ENCODE results near the gene TRAPPC3. TPM values are rescaled to one million over a fixed set of nuclear protein-coding genes. Genes with fewer than 3 reads are reported as not detected.
A peak's percentile ranks its signal among the peaks of the same experiment; 100 is the strongest.

TRAPPC3 gene
- total RNA-seq, 2 donors from 2014 or later, result 45.7 to 71.5 TPM

DNA sequence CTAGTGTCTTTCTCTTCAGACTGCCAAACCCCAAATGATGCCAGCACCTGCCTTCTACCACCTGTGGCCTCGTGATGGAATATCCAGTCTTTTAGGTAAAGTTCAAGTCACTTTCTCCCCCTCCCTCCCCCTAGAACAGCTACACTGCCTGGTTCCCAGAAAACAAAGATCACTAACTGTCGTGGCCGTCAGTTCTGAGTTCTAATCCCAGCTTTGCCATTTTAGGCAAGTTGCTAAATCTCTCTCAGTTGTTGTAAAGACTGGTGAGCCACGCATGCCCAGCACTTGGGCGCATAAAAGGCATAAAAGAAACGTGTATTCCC, 648 bp upstream of the TRAPPC3 start:
- ATAC-seq, result no peak
- Histone ChIP-seq H3K4me3 (no peak overlapping the region), H3K9me3 (no peaks in the 10 kb centered on the region), H3K36me3 (replicated peaks in 1 of 2; ENCODE audit: insufficient read depth in 1 of 2, low read depth in 2 of 2) (no peaks in the 10 kb centered on the region), H3K27me3 (no peaks in the 10 kb centered on the region), H3K27ac (peak overlapping the region; percentile 90 to 96 (median 94)), H3K4me1 (peaks cover 43% of the 10 kb centered on the region)
- intact Hi-C loops (cut with DNase I), result loop anchor here (5.0 to 10.0 kb wide), 2 partner anchors 37 to 55 kb away; no protein-coding TSS in a partner anchor
- TF ChIP-seq, protein P1, sequence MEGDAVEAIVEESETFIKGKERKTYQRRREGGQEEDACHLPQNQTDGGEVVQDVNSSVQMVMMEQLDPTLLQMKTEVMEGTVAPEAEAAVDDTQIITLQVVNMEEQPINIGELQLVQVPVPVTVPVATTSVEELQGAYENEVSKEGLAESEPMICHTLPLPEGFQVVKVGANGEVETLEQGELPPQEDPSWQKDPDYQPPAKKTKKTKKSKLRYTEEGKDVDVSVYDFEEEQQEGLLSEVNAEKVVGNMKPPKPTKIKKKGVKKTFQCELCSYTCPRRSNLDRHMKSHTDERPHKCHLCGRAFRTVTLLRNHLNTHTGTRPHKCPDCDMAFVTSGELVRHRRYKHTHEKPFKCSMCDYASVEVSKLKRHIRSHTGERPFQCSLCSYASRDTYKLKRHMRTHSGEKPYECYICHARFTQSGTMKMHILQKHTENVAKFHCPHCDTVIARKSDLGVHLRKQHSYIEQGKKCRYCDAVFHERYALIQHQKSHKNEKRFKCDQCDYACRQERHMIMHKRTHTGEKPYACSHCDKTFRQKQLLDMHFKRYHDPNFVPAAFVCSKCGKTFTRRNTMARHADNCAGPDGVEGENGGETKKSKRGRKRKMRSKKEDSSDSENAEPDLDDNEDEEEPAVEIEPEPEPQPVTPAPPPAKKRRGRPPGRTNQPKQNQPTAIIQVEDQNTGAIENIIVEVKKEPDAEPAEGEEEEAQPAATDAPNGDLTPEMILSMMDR (IDR thresholded peaks at IDR 0.05), result no peak
- TF ChIP-seq POLR2A (IDR thresholded peaks at IDR 0.05), result no peak
- WGBS, 2 donors, result 34 to 40% methylated on average over 5 to 6 of the region's 6 CpGs
- no peak for DNase-seq

DNA sequence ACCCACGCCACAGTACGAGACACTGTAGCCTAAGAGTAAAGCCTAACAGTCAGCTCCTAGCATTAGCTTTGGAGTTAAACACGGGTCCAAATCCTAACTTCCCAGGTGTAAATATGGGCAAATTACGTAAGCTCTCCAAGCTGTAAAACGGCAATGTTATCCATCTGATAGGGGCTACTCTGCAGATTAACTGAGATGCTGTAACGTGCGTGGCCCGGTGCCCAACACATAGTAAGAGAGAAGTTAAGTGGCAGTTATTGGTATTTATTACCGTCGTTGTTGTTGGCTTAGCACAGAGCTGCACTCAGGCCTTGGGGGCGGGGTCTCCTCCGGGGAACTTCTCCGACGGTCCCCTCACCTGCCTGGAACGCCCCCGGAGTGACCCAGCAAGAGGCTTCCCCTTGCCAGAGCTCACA, 457 bp downstream of the TRAPPC3 start:
- Histone ChIP-seq H3K27me3 (no peaks in the 10 kb centered on the region), H3K4me1 (peaks cover 40% of the 10 kb centered on the region), H3K36me3 (replicated peaks in 1 of 2; ENCODE audit: insufficient read depth in 1 of 2, low read depth in 2 of 2) (no peaks in the 10 kb centered on the region), H3K9me3 (no peaks in the 10 kb centered on the region), H3K4me3 (peak overlapping the region; percentile 40 to 47), H3K27ac (peak overlapping the region; percentile 76 to 96 (median 86))
- ATAC-seq (no peak), DNase-seq (no peak)
- intact Hi-C loops (cut with DNase I), result loop anchor here (10.0 kb wide), 1 partner anchor 54 kb away; no protein-coding TSS in a partner anchor
- TF ChIP-seq, protein P1 (IDR thresholded peaks at IDR 0.05), result no peak
- no peak for TF ChIP-seq POLR2A (IDR thresholded peaks at IDR 0.05)
- WGBS, 2 donors, result 1 to 3% methylated on average over 16 of the region's 16 CpGs

DNA sequence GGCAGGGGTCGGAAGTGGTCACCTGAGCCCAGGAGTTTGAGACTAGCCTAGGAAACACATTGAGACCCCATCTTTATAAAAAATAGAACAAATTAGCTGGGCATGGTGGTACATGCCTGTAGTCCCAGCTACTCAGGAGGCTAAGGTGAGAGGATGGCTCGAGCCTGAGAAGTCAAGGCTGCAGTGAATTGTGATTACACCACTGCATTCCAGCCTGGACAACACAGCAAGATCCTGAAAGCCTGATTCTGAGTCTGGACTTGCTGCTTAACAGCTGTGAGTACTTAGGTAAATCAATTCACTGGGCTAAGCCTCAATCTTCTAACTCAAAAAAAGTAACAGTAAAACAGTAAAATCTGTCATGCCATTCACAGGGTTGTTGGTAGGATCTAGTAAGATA, 4.9 kb downstream of the TRAPPC3 start:
- peaks cover 39% of the 10 kb centered on the region for H3K4me1 ChIP-seq
- no peaks in the 10 kb centered on the region for H3K9me3 ChIP-seq
- intact Hi-C loops (cut with DNase I), result loop anchor here (10.0 kb wide), 1 partner anchor 50 kb away; no protein-coding TSS in a partner anchor
- no peak overlapping the region for H3K27ac ChIP-seq
- H3K27me3 ChIP-seq, result no peaks in the 10 kb centered on the region
- TF ChIP-seq, protein P1 (IDR thresholded peaks at IDR 0.05), result no peak
- no peak for TF ChIP-seq POLR2A (IDR thresholded peaks at IDR 0.05)
- H3K36me3 ChIP-seq (replicated peaks in 1 of 2; ENCODE audit: insufficient read depth in 1 of 2, low read depth in 2 of 2), result no peaks in the 10 kb centered on the region
- H3K4me3 ChIP-seq, result no peak overlapping the region
- WGBS, 2 donors, result 85 to 88% methylated on average over 2 of the region's 2 CpGs
- DNase-seq, result no peak
- no peak for ATAC-seq

DNA sequence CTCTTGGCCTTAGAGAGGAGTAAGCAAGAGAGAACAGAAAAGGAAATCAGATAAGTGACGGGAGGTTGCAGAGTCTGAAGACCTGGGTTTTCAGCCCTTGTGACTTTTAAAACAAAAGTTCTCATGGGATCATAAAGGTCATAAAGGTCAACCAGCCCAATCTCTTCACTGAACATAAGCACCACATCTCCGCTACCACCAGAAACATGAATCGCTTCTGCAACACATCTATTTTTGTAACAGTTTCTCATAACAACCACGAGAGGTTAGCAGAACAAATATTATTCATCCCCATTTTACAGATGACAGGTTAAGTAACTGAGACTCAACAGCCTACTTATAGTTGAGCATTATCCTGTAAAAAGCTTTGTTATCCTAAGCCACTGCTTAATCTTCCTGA, 5.9 kb downstream of the TRAPPC3 start:
- intact Hi-C loops (cut with DNase I), result loop anchor here (10.0 kb wide), 1 partner anchor 49 kb away; no protein-coding TSS in a partner anchor
- Histone ChIP-seq H3K9me3 (no peaks in the 10 kb centered on the region), H3K4me3 (no peak overlapping the region), H3K36me3 (replicated peaks in 1 of 2; ENCODE audit: insufficient read depth in 1 of 2, low read depth in 2 of 2) (peaks cover 0 to 2% of the 10 kb centered on the region in 2 donors), H3K27me3 (no peaks in the 10 kb centered on the region), H3K27ac (no peak overlapping the region), H3K4me1 (peaks cover 37% of the 10 kb centered on the region)
- no peak for ATAC-seq
- DNase-seq, result no peak
- 87 to 89% methylated on average over 4 of the region's 4 CpGs for WGBS, 2 donors
- TF ChIP-seq, protein P1 (IDR thresholded peaks at IDR 0.05), result no peak
- no peak for TF ChIP-seq POLR2A (IDR thresholded peaks at IDR 0.05)

DNA sequence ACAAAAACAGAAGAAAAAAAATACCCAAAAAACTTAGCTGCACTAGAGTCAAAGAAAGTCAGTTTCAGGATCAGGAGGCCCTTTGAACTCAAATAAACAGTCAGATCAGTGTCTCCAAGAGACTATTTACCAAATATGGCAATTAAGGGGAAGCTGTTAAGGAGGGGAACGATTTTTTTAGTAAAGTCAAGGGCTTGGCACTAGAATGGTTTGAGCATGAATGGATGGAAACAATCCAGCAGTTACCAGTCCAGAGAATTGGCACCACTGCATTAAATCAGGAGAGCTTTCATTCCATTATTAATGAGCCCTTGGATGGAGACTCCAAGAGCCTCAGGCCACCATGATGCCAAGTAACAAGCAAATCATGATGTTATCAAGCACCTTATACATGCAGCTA, 7.2 kb downstream of the TRAPPC3 start:
- intact Hi-C loops (cut with DNase I), result loop anchor here (10.0 kb wide), 1 partner anchor 47 kb away; no protein-coding TSS in a partner anchor
- Histone ChIP-seq H3K4me1 (peaks cover 24% of the 10 kb centered on the region), H3K4me3 (no peak overlapping the region), H3K27ac (peak overlapping the region in 1 of 4 donors; percentile 26), H3K27me3 (no peaks in the 10 kb centered on the region), H3K9me3 (no peaks in the 10 kb centered on the region), H3K36me3 (replicated peaks in 1 of 2; ENCODE audit: insufficient read depth in 1 of 2, low read depth in 2 of 2) (peaks cover 0 to 15% of the 10 kb centered on the region in 2 donors)
- 0 to 7% methylated on average over 1 of the region's 1 CpG for WGBS, 2 donors
- no peak for TF ChIP-seq POLR2A (IDR thresholded peaks at IDR 0.05)
- TF ChIP-seq, protein P1 (IDR thresholded peaks at IDR 0.05), result no peak
- no peak for DNase-seq
- ATAC-seq, result peak; percentile 55

All from body of pancreas (tissue), 4 donors.